ENCODE measurements around the gene FAM72A.
"Not testable (repeated sequence)": the region's sequence is repeated elsewhere in the genome, so short reads cannot be mapped to it uniquely, and the experiment has no call there.

The FAM72A gene

DNA sequence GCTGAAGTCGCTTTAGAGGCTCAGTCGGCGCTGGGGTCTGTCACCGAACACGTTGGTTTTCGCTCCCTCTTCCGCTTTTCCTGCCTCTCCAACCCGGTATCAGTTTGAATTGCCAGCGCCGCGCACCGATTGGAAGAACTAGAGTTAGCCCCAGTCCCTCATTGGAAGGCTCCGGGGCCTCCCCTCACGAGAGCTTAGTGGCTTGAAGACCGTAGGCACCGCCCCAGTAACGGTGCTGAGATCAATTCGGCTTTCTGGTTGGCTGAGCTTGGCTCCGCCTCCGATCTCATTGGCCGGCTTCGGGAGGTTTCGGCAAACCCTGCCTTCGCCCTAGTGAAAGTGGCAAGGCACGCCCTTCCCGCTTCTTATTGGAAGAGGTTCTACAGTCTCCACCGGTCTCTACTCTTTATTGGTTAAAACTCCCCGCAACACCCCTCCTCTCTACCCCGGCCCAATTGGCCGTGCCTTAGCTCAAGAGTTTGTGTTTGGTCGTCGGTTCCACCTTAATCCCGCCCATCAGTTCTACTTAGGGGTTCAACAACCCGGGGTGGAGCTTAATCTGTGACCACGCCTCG, at the start of gene FAM72A:
TSS of gene FAM72A (minus strand) at position 51 of the 575 bp plus-strand sequence. CDS start 814 bp downstream, outside the sequence.
- peak; percentile 99 for DNase-seq

DNA sequence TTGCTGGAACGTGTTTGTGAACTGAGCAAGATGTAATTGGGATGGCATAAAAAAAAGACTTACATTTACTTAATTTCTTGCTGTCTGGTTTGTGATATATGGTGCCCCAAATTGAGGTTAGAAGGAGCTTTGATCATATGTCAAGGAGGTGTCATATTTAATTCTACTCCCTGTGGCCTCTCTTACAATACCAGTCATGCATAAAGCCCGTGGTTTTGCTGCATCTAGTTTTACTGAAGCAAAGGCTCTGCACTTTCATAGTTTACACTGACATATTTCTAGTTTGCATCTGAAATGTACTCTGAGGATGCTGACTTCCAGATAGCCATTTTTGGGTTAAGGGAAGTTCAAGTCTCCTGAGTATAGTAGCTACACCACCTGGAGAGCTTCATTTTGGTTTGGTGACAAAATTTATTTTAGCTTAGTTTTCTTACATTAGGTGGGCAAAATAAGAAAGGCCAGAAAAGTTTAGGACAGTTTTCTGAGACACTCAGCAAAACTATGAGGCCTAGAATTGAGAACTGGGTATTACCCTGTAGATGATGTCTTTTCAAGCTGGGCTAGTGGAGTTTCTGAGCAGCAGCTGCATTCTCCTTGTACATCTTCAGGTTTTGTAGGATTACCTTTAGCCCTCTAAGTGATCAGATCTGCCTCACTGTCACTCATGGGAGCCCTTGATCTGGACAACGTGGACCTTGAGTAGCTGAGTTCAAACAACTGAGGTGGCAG, 48.5 kb upstream of the FAM72A start:
- not testable (repeated sequence) for DNase-seq

GRCh38 chr1:206246129-206246886, 43.7 kb upstream of the FAM72A start:
- DNase-seq = not testable (repeated sequence)

DNA sequence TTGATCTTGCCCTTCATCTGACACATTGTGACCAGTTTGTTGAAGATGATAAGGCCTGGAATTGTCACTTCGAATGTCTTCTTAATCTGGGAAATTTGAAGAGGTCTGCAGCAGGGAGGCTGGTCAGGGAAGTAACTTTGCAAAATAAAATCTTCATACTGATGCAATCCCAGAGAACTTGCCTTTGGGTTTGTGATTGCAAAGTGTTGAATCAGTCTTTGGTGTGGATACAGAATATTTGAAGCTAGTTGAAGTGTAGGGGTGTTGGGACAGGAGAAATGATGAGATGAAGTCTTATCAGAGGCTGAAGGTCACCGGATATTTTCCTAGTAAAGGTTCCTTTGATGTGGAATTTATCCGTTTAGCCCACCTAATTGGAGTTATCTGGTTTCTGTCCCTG, 42.8 kb upstream of the FAM72A start:
- not testable (repeated sequence) for DNase-seq

- DNase-seq = peak; percentile 58
Measured at GRCh38 chr1:206243335-206243734, 40.7 kb upstream of the FAM72A start.

GRCh38 chr1:206240288-206240687, 37.6 kb upstream of the FAM72A start:
- DNase-seq = peak; percentile 30

- not testable (repeated sequence) for DNase-seq
Measured at GRCh38 chr1:206235190-206235589, 32.6 kb upstream of the FAM72A start.

DNA sequence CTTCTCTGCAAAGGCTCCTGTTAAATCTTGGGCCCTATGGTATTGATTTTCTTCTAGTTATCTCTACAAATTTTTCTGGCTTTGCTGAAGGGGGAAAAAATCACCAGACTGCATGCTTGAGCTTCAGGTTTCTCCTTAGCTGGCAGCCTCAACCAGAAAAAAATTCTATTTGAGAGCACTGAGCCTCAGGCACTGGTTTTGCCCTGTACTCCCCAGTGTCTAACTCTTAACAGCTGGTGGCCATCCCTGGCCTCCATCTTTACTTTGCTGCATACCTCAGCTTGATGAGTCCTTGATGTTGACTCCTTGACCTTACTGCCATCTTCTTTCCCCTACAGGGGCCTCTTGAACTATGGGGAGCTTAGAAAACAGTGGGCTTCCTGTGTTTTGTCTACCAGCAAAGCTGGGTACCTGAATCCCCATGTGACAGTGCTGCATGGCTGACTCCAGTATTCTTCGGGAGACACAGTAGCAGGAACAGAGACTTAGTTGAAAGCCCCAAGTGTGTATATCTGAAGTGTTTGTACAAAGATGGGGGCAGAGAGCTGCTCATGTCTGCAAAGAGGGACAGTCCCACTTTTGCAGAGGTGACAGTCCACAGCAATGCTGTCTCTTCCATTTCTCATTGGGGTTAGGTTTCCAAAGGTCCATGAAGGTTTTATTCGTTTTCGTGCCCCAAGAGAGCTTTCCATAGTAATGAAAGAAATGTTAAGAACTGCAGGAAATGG, 31.7 kb upstream of the FAM72A start:
- DNase-seq = not testable (repeated sequence)

DNA sequence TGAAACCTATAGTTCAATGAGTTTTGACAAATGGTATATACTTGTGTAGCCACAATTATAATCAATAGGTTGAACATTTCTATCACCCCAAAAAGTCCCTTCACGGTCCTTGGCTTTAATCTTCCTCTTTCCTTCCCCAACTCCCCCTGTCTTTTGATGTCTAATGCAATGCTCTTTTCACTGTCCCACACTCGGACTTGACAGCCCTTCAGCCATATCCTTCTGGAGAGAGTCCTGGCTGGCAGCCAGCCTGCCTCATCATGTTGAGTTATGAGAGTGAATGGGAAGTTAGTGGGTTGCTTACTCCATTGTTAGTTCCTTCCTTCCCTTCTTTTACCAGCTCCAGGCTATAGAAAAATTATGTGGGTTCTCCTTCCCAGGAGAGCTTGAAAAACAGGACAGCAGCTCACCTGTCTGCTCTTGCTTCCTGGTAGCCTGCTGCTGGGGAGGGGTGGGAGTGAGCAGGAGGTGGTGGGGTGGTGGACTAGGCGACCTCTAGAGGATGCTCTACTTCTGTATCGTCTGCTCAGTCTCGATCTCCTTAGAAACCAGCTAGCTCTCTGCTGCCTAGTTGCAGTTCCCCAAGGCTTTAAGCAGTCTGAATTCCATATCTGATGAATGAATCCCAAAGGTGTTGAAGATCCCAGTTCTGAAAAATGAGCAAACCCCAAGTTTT, 30.5 kb upstream of the FAM72A start:
- not testable (repeated sequence) for DNase-seq

- not testable (repeated sequence) for DNase-seq
Measured at GRCh38 chr1:206231989-206232388, 29.4 kb upstream of the FAM72A start.

GRCh38 chr1:206229286-206229685, 26.6 kb upstream of the FAM72A start:
- not testable (repeated sequence) for DNase-seq

DNA sequence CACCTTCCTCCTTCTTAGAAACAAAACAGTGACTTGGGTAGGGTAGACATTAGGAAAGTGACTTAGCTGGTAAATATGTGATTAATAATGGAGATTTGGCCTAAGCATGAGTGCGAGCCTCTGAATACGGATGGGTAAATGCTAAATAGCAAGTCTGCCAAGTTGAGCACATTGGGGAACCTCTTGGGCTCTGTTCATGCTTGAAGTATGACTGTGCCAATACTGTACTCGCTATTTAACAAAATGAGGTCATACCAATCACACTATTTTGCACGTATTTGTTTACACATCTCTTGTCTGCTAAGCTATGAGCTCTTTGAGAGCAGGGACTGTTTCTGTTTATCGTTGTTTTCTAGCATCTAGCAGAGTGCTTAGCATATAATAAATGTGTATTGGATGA, 24.2 kb upstream of the FAM72A start:
- not testable (repeated sequence) for DNase-seq

GRCh38 chr1:206225386-206225785, 22.7 kb upstream of the FAM72A start:
- not testable (repeated sequence) for DNase-seq

- not testable (repeated sequence) for DNase-seq
Measured at GRCh38 chr1:206224190-206224776, 21.6 kb upstream of the FAM72A start.

DNA sequence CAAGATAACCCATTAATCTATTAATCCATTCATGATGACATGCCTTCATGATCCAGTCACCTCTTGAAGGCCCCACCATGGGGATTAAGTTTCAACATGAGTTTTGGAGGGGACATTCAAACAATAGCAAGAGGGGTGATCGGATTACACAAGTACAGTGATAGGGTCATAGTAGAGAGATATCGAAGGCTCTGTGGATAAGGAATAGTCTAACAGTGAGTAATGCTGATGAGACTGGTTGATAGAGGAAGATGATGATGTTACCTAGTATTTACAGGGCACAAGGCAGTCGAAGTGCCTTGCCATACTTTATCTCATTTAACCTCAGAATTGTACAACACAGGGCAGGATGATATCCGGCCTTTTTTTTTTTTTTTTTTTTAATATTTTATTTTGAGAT, 18.9 kb upstream of the FAM72A start:
- DNase-seq = not testable (repeated sequence)

- DNase-seq = not testable (repeated sequence)
Measured at GRCh38 chr1:206220332-206221000, 17.8 kb upstream of the FAM72A start.

DNA sequence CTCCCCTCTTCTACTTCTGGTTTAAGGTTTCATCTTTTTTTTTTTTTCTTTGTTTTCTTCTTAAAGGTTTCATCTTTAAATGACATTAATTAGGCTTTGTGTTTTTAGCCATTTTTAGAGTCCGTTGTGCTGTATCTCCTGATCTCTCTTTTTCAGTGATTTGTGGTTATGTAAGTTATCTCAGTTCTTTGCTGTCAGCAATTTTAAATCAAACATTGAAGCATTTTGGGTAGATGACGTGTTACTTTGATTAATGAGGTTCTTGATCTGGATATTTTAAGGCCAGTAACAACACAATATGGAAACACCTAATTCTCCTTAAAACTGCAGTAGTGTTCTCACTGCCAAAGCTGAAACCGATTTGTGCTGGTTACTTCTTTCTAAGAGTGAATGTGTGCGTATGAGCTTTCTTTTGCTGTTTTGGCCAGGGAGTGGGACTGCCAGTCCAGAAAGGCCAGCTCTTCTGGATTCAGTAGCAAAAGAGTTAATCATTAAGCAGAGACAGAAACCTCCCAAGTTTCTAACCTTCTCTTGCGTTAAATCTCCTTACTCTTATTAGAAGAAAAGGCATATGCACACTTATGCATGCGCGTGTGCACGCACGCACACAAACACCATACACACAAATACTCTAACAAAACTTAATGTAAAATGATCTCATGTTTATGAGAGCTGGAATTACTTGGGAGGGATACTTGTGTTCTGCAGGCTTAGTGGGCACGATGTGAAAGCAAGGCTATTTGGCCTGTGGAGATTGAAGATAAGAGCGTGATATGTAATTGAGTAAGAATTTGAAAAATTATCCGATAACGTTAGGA, 17.1 kb upstream of the FAM72A start:
- not testable (repeated sequence) for DNase-seq

DNA sequence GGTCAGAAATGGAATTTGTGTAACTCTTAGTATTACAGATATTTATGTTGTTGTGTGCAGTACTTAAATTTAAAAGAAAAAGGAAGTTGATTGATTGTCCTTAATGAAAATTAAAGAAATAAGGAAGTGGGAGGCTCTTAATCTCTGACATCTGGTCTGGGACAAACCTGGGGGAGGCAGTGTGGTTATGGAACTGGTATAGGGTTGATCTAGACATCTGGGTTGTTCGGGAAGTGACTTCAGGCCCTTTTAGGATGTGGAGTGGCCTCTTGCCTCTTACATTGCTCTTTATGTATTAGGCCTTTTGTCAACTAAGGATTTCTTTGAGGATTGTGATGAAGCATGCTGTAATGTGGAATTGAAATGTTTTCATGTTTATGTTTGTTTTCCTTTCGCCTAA, 16.1 kb upstream of the FAM72A start:
- not testable (repeated sequence) for DNase-seq

- DNase-seq = not testable (repeated sequence)
Measured at GRCh38 chr1:206218285-206218684, 15.6 kb upstream of the FAM72A start.
